Endometrial microvascular endothelial cells (primary cell): ENCODE measurements around the gene PRIMA1. TPM values are rescaled to one million over a fixed set of nuclear protein-coding genes. Genes with fewer than 3 reads are reported as not detected.

Experiments used
- in situ Hi-C: cut with HindIII; loops from 2 replicates; pipeline ENCODE4 v1.10.0; 2017; ENCODE audit warnings: low sequenced_read_pairs, low pct_unique_long_range_greater_than_20kb; ENCODE audit errors: inconsistent ontology term
- total RNA-seq: library from RNA; depleted of rRNA; stranded (reverse); fragments of >200 nt; gene quantifications from one replicate; pipeline ENCODE4 v1.2.3, GENCODE V29; 2015; ENCODE audit errors: inconsistent ontology term

PRIMA1 gene
- total RNA-seq, 1 donor from 2014 or later = not detected

GRCh38 chr14:93737634-93738033 lies 50.7 kb downstream of the PRIMA1 start:
- in situ Hi-C loops = no loop called here

- in situ Hi-C loops = no loop called here
Measured at GRCh38 chr14:93736378-93737014, 51.8 kb downstream of the PRIMA1 start.

GRCh38 chr14:93735206-93735605 lies 53.1 kb downstream of the PRIMA1 start:
- in situ Hi-C loops = no loop called here

- in situ Hi-C loops = no loop called here
Measured at GRCh38 chr14:93734086-93734822, 54.0 kb downstream of the PRIMA1 start.

GRCh38 chr14:93733631-93734030 lies 54.7 kb downstream of the PRIMA1 start:
- in situ Hi-C loops = no loop called here

- in situ Hi-C loops = no loop called here
Measured at GRCh38 chr14:93733231-93733630, 55.1 kb downstream of the PRIMA1 start.

- in situ Hi-C loops = no loop called here
Measured at GRCh38 chr14:93732524-93732923, 55.8 kb downstream of the PRIMA1 start.

- in situ Hi-C loops = no loop called here
Measured at GRCh38 chr14:93731753-93732152, 56.5 kb downstream of the PRIMA1 start.

- in situ Hi-C loops = no loop called here
Measured at GRCh38 chr14:93729993-93730392, 58.3 kb downstream of the PRIMA1 start.

GRCh38 chr14:93728651-93729016 lies 59.7 kb downstream of the PRIMA1 start:
- in situ Hi-C loops = no loop called here

GRCh38 chr14:93727917-93728650 lies 60.2 kb downstream of the PRIMA1 start:
- in situ Hi-C loops = no loop called here

GRCh38 chr14:93727039-93727740 lies 61.1 kb downstream of the PRIMA1 start:
- in situ Hi-C loops = no loop called here

GRCh38 chr14:93725993-93726392 lies 62.3 kb downstream of the PRIMA1 start:
- in situ Hi-C loops = no loop called here

- in situ Hi-C loops = no loop called here
Measured at GRCh38 chr14:93725002-93725582, 63.2 kb downstream of the PRIMA1 start.

- in situ Hi-C loops = no loop called here
Measured at GRCh38 chr14:93723001-93723400, 65.3 kb downstream of the PRIMA1 start.

GRCh38 chr14:93720981-93721483 lies 67.3 kb downstream of the PRIMA1 start:
- in situ Hi-C loops = no loop called here

- in situ Hi-C loops = no loop called here
Measured at GRCh38 chr14:93720076-93720815, 68.0 kb downstream of the PRIMA1 start.

- in situ Hi-C loops = no loop called here
Measured at GRCh38 chr14:93719256-93719655, 69.0 kb downstream of the PRIMA1 start.
